ENCODE measurements around the gene FGF11. TPM values are rescaled to one million over a fixed set of nuclear protein-coding genes. Genes with fewer than 3 reads are reported as not detected.

FGF11 gene
- total and polyA plus RNA-seq, 2 donors (not counting 3 experiments of a cell fraction or from before 2014, with no cell fraction given): 0.70 TPM; not detected in 1

GRCh38 chr17:7416323-7416722, 23.0 kb upstream of the FGF11 start:
- Histone ChIP-seq H3K9me1 (replicated peaks; ENCODE audit: control insufficient read depth, extremely low read depth, insufficient read depth, low read length) (no peaks in the 10 kb centered on the region), H3K27ac (ENCODE audit: insufficient read depth, low read depth, low read length) (no peak overlapping the region), H4K20me1 (replicated peaks; ENCODE audit: control insufficient read depth, extremely low read depth, insufficient read depth, low read length) (no peaks in the 10 kb centered on the region), H3K27me3 (ENCODE audit: control insufficient read depth in 2 of 2, insufficient read depth in 2 of 2, low read length in 2 of 2) (no peaks in the 10 kb centered on the region), H3K9ac (replicated peaks; ENCODE audit: extremely low read depth, insufficient read depth, low read length) (no peak overlapping the region), H2AFZ (ENCODE audit: low read depth, low read length) (no peak overlapping the region), H3K4me1 (ENCODE audit: control insufficient read depth, extremely low read depth, insufficient read depth, low read length) (no peaks in the 10 kb centered on the region), H3K4me2 (ENCODE audit: insufficient read depth, low read length) (no peak overlapping the region), H3K4me3 (replicated peaks in 1 of 3; ENCODE audit: insufficient read depth in 1 of 3, low read depth in 1 of 3, low read length in 3 of 3) (no peak overlapping the region), H3K79me2 (ENCODE audit: control insufficient read depth, insufficient read depth, low read length) (no peaks in the 10 kb centered on the region), H3K36me3 (ENCODE audit: control insufficient read depth in 2 of 2, extremely low read depth in 1 of 2, insufficient read depth in 2 of 2, low read length in 2 of 2) (peaks cover 0 to 2% of the 10 kb centered on the region in 2 experiments), H3K9me3 (replicated peaks; ENCODE audit: control insufficient read depth, insufficient read depth, low read length) (no peaks in the 10 kb centered on the region)
- TF ChIP-seq POLR2A (IDR thresholded peaks at IDR 0.05; ENCODE audit: low read depth, low read length) (no peak), EZH2 (IDR thresholded peaks at IDR 0.05; ENCODE audit: borderline replicate concordance, low read depth, low read length, severe bottlenecking) (no peak), POLR2AphosphoS5 (IDR thresholded peaks at IDR 0.05; ENCODE audit: insufficient read depth, low read depth, low read length) (no peak), FOS (IDR thresholded peaks at IDR 0.05; ENCODE audit: borderline replicate concordance, insufficient read depth, low read length) (no peak), GATA2 (IDR thresholded peaks at IDR 0.05; ENCODE audit: insufficient read depth, insufficient read length, low read depth, low read length) (no peak), JUN (IDR thresholded peaks at IDR 0.05; ENCODE audit: borderline replicate concordance, insufficient read depth, insufficient read length, low read depth) (no peak), MYC (IDR thresholded peaks at IDR 0.05; ENCODE audit: low read depth, low read length) (no peak), CTCF (IDR thresholded peaks at IDR 0.05; ENCODE audit: extremely low read depth in 1 of 2, insufficient read depth in 1 of 2, low read depth in 1 of 2, low read length in 2 of 2) (no peak), MAX (IDR thresholded peaks at IDR 0.05; ENCODE audit: insufficient read depth, insufficient read length) (no peak)
- dilution Hi-C loops (cut with MboI; ENCODE audit: extremely low pct_ligation_motif_present, low sequenced_read_pairs) (no loop called here), intact Hi-C loops (cut with micrococcal nuclease) (no loop called here)
- ChIA-PET CTCF (interaction anchor here (1.2 to 2.2 kb wide), 2 partner anchors 12 to 60 kb away, joined by 5 to 6 read pairs; partner anchors contain the start of gene TMEM256), POLR2A (no interaction called here)
- no TSS peak for BruUV-seq (replicated peaks)
- DNase-seq (ENCODE audit: low read depth, low spot score) (no peak), FAIRE-seq (no peak)
